ENCODE results near the gene AGPAT4.

The AGPAT4 gene

GRCh38 chr6:161130967-161131766, 142.7 kb downstream of the AGPAT4 start:
- no peak for TF ChIP-seq CTCF (IDR thresholded peaks at IDR 0.05; ENCODE audit: low read depth, low read length)
- Histone ChIP-seq H3K9me3 (ENCODE audit: severe bottlenecking) (peaks cover 2% of the 10 kb centered on the region), H3K36me3 (peaks cover 22% of the 10 kb centered on the region), H3K27me3 (ENCODE audit: insufficient read depth, low read depth, severe bottlenecking) (no peaks in the 10 kb centered on the region), H3K27ac (no peak overlapping the region), H3K4me3 (ENCODE audit: low read depth, low read length) (no peak overlapping the region)
- DNase-seq: no peak

GRCh38 chr6:161130541-161130940, 143.3 kb downstream of the AGPAT4 start:
- DNase-seq: no peak
- H3K4me3 ChIP-seq (ENCODE audit: low read depth, low read length): no peak overlapping the region
- H3K9me3 ChIP-seq (ENCODE audit: severe bottlenecking): peaks cover 2% of the 10 kb centered on the region
- H3K36me3 ChIP-seq: peaks cover 22% of the 10 kb centered on the region
- no peak for TF ChIP-seq CTCF (IDR thresholded peaks at IDR 0.05; ENCODE audit: low read depth, low read length)
- no peak overlapping the region for H3K27ac ChIP-seq
- no peaks in the 10 kb centered on the region for H3K27me3 ChIP-seq (ENCODE audit: insufficient read depth, low read depth, severe bottlenecking)

GRCh38 chr6:161128680-161129196, 145.1 kb downstream of the AGPAT4 start:
- peaks cover 20% of the 10 kb centered on the region for H3K36me3 ChIP-seq
- TF ChIP-seq CTCF (IDR thresholded peaks at IDR 0.05; ENCODE audit: low read depth, low read length): no peak
- H3K27ac ChIP-seq: no peak overlapping the region

GRCh38 chr6:161128230-161128629, 145.6 kb downstream of the AGPAT4 start:
- no peak for TF ChIP-seq CTCF (IDR thresholded peaks at IDR 0.05; ENCODE audit: low read depth, low read length)
- Histone ChIP-seq H3K4me3 (ENCODE audit: low read depth, low read length) (no peak overlapping the region), H3K27ac (no peak overlapping the region), H3K36me3 (peaks cover 20% of the 10 kb centered on the region), H3K27me3 (ENCODE audit: insufficient read depth, low read depth, severe bottlenecking) (no peaks in the 10 kb centered on the region), H3K9me3 (ENCODE audit: severe bottlenecking) (peaks cover 2% of the 10 kb centered on the region)
- no peak for DNase-seq

More at GRCh38 chr6:161128680-161129196, 145.1 kb downstream of the AGPAT4 start:
- Histone ChIP-seq H3K27me3 (ENCODE audit: insufficient read depth, low read depth, severe bottlenecking) (no peaks in the 10 kb centered on the region), H3K9me3 (ENCODE audit: severe bottlenecking) (peaks cover 2% of the 10 kb centered on the region), H3K4me3 (ENCODE audit: low read depth, low read length) (no peak overlapping the region)
- DNase-seq: no peak

- no peak for DNase-seq
- TF ChIP-seq CTCF (IDR thresholded peaks at IDR 0.05; ENCODE audit: low read depth, low read length): no peak
- H3K27me3 ChIP-seq (ENCODE audit: insufficient read depth, low read depth, severe bottlenecking): no peaks in the 10 kb centered on the region
- no peak overlapping the region for H3K27ac ChIP-seq
- peaks cover 20% of the 10 kb centered on the region for H3K36me3 ChIP-seq
- H3K9me3 ChIP-seq (ENCODE audit: severe bottlenecking): peaks cover 2% of the 10 kb centered on the region
- no peak overlapping the region for H3K4me3 ChIP-seq (ENCODE audit: low read depth, low read length)
Observed at GRCh38 chr6:161127071-161127740, 146.7 kb downstream of the AGPAT4 start.

Data from WERI-Rb-1 (cell line).